Measurements from ENCODE around the gene ALPI.
"Not testable (repeated sequence)": the region's sequence is repeated elsewhere in the genome, so short reads cannot be mapped to it uniquely, and the experiment has no call there.

ALPI gene

GRCh38 chr2:232420463-232421188 is 35.3 kb upstream of the ALPI start:
- DNase-seq (ENCODE audit: low read depth in 2 of 2), result no peak

DNA sequence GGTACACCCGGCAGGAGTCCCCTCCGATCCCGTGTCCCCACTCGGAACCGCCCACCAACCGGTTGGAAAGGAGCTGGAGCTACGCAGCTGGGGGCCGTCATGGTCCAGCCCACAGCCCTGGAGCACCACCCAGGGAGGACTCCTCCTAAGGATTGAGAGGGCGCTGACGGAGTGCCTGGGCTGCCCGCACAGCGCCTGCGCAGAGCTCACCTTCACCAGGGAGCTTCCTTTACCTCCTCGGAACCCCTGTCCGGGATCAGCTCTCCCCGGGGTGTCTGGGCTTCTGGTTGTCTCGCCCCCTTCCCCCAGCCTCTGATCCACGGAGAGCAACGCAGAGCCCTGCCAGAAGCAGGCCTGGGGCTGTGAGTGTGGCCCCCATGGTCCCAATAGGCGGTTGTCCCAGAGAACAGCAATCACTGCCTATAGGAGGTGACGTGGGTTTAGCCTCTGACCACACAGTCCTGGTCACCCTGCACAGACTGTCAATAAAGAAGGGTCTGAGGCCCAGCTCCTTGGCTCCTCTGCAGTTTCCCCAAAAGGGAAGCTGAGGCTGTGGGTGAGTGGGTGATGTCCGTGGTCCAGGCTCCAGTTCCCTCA is 34.7 kb upstream of the ALPI start:
- no peak for DNase-seq (ENCODE audit: low read depth in 2 of 2)

DNA sequence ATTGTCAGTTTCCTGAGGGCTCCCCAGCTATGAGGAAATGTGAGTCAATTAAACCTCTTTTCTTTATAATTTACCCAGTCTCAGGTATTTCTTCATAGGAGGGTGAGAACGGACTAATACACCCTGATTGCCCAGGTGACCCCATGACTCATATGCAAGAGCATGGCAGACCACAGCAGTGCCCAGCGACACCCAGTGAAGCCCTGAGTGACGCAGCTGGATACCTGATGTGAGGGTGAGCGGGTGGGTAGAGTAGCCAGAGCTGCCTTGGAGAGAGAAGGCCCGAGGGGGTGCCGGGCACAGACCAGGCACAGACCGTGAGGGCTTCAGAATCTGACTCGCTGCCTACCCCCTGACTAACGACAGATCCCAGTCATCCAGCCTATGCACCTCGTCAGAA is 33.9 kb upstream of the ALPI start:
- DNase-seq (ENCODE audit: low read depth in 2 of 2), result no peak

DNA sequence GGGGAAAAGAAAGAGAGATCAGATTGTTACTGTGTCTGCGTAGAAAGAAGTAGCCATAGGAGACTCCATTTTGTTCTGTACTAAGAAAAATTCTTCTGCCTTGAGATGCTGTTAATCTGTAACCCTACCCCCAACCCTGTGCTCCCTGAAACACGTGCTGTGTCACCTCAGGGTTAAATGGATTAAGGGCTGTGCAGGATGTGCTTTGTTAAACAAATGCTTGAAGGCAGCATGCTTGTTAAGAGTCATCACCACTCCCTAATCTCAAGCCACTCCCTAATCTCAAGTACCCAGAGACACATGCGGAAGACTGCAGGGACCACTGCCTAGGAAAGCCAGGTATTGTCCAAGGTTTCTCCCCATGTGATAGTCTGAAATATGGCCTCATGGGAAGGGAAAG is 33.0 kb upstream of the ALPI start:
- not testable (repeated sequence) for DNase-seq (ENCODE audit: low read depth in 2 of 2)

- not testable (repeated sequence) for DNase-seq (ENCODE audit: low read depth in 2 of 2)
These were observed 32.5 kb upstream of the ALPI start for GRCh38 chr2:232423407-232423806.

- DNase-seq (ENCODE audit: low read depth in 2 of 2), result no peak
These were observed 24.0 kb upstream of the ALPI start for GRCh38 chr2:232431705-232432590.

GRCh38 chr2:232432598-232433184 is 23.3 kb upstream of the ALPI start:
- DNase-seq (ENCODE audit: low read depth in 2 of 2), result no peak

DNA sequence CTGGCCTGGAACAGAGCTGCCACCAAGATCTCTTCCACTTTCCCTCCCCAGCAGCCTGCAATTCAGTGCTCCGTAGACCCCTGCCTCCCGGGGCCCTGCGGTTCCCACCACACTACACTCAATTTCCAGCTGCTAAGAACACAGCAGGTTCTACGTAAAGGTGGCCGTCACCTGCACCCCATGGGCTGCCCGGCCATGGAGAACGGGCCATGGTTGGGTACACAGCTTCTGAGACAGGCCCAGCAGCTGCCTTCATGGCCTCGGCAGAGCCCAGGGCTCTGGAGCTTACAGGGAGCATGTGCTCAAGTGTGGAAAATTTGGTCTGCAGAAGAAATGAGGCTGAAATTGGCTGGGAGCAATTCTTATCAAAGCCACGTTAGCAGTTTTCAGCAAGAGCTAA is 22.3 kb upstream of the ALPI start:
- not testable (repeated sequence) for DNase-seq (ENCODE audit: low read depth in 2 of 2)

DNA sequence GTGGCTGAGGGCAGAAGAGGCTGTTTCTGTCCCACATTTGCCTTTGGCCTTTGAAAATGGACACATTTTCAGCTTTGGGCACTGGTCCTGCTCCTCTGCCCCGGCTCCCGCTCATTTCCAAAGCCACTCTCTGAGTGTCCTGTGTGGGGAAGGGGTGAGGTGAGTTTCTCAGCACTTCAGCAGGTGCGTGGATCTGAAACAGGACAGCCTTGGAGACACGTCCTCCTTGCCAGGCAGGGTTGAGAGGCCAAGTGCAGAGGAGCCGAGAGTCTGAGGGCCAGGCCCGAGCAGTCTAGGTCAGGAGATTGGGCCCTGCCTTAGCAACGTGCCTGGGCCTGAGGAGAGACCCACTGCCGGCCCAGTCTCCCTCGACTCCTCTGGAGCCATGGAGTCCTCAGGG is 21.9 kb upstream of the ALPI start:
- no peak for DNase-seq (ENCODE audit: low read depth in 2 of 2)

DNA sequence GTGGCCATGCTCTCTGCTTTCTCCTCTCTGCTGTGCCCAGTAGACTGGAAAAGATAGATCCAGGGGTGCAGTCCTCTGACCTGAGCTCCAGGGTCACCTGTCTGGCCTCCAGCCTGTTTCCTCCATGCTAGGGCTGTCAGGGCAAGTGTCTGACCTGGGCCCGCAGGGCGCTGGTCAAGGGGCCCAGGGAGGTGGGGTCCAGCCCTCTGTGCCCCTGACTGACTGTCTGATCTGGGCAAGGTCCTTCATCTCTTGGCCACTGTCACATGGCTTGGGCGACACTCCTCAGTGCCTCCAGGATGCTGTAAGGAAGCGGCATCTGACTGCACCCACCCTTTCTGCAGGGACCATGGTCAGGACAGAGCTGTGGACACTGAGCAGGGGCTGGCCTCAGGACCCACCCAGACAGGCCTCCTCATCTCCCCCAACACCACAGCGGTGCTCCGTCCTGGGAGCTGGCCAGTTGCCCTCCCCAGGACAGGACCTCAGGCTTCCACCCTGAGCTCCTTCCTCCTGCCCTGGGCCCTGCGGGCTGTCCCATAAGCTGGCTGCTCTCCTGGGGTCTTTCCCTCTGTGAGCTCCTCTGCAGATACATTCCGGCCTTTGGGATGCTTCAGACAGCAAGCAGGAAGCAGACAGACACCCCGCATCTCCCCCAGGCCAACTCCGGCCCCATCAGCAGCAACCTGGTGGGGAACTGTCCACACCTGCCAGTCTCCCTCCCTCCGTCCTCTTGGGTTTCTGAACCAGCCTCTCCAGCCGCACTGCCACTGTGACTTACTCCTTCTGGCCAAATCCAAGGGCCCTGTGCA is 21.2 kb upstream of the ALPI start:
- DNase-seq (ENCODE audit: low read depth in 2 of 2), result no peak

DNA sequence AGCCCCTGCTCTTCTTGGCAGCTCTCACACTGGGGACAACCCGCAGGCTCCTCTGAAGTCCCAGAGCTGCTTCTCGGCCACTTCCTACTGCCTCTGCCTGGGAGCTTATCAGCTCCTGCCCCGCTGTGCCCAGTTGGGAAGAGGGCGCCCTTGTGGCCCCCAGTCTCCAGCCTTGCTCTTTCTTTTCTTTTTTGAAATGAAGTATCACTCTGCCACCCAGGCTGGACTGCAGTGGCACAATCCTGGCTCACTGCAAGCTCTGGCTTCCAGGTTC is 20.6 kb upstream of the ALPI start:
- DNase-seq (ENCODE audit: low read depth in 2 of 2), result no peak

DNA sequence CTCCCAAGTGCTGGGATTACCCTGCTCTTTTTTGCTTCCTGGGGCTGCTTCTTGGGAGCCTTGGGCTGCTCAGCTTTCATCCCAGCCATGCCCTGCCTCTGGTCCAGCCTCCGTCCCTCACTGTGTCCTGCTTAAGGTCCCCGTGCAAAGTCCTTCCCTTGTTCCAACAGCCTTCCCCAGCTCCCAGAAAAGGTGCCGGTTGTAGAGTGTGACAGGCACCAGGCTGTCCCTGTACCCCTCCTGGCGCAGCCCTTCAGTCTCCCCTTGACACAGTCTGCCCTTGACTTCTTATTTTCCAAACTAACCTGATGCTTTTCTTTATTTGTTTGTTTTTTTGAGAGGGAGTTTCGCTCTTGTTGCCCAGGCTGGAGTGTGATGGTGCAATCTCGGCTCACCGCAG is 20.1 kb upstream of the ALPI start:
- DNase-seq (ENCODE audit: low read depth in 2 of 2), result no peak

DNA sequence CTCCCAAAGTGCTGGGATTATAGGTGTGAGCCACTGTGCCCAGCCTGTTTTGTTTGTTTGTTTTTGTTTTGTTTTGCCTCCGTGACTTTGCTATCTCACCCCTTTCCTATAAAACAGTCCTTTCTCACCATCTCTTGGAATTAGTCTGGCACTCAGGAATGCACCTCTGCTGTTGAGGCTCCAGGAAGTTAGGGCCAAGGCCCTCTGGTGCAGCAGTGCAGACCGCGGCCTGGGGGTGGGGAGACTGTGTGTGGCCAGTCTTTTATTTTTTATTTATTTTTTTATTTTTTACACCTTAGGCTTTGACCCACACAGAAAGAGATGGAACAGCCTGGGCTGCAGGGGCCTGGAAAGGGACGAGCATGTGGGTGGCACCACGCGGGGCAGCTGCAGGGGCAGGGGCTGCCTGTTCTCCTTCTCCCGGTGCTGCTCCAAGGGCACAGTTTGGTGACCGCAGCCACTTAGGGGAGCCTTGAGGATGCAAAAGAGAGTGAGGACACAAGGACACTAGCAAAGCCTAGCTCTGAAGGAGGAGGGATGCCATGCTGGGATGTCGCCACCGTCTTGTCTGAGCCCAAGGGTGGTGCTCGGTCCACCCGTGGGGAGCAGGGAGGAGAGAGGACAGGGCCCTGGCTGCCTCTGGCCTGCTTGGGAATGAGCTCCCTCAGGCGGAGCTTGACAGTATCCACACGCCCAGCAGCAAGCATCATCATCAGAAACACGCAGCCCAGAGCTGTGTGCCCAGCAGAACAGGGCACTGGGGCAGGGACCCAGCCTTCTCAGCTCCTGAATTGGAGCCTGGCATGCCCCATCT is 19.4 kb upstream of the ALPI start:
- DNase-seq (ENCODE audit: low read depth in 2 of 2), result no peak

DNA sequence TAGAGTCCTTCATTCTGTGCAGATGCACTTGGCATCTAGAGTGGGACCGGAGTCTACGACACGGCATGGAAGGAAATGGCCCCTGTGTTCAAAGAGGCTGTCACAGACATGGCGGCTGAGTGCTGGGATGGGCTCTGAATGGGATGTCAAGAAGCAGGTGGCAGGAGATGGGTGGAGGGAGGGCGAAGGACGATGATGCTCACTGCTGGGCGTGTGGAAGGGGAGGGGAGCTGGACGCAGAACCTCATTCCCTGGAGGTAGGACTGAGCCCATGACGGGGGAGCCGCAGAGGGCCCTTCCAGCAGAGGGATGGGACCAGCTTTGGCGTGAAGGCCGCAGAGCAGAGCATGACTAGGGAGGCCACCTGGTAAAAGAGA is 18.8 kb upstream of the ALPI start:
- no peak for DNase-seq (ENCODE audit: low read depth in 2 of 2)

- no peak for DNase-seq (ENCODE audit: low read depth in 2 of 2)
These were observed 17.9 kb upstream of the ALPI start for GRCh38 chr2:232438091-232438490.

- DNase-seq (ENCODE audit: low read depth in 2 of 2), result peak in 1 of 2 donors; percentile 20
These were observed 16.8 kb upstream of the ALPI start for GRCh38 chr2:232438951-232439757.

DNA sequence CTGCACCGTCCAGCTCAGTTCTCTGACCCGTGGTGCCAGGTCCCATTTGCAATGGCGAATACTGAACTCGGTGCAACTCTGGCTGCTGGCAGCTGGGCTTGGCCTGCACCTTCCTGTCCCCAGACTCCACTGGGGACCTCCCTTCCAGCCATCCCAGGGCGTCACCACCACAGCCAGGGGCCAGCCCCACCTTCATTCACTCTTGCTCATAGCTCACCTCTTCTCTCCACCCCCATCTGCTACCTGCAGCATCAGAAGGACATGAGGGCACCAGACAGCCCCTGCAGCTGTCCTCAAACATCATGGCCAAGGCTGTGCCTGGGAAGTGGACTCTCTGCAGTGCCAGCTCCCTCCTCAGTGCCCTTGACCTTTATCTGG is 16.2 kb upstream of the ALPI start:
- DNase-seq (ENCODE audit: low read depth in 2 of 2), result no peak

GRCh38 chr2:232440220-232441018 is 15.5 kb upstream of the ALPI start:
- DNase-seq (ENCODE audit: low read depth in 2 of 2), result peak; percentile 69 to 90

- DNase-seq (ENCODE audit: low read depth in 2 of 2), result no peak
These were observed 14.8 kb upstream of the ALPI start for GRCh38 chr2:232441147-232441651.

Data from stimulated activated CD4-positive, alpha-beta T cell treated with anti-CD3 and anti-CD28 coated beads, Interleukin-1b, Interleukin-23, amount 100 ng/mL, for 1 hour (primary cell).